HCT116 (cell line): ENCODE data around the gene ARHGEF12. TPM values are rescaled to one million over a fixed set of nuclear protein-coding genes. Genes with fewer than 3 reads are reported as not detected.

Experiments used
- ATAC-seq: fragments of 200-7000 bp; cut with Tn5 transposase; 2 replicates; pipeline ENCODE4 v1.9.1; 2020; ENCODE audit warnings: mild to moderate bottlenecking, moderate library complexity
- BruUV-seq: library from RNA; stranded (reverse); fragments of 400-500 nt; replicated peaks from 2 replicates; lab custom pipeline; 2021; lab: Mats Ljungman, UMichigan
- CTCF ChIA-PET: fragments of 300-600 bp; sonication (Branson Sonifier 250); formaldehyde crosslinking; loops from one replicate; lab custom pipeline; 2021; ENCODE audit warnings: antibody characterized with exemption; lab: Charles Lee
- POLR2A ChIA-PET: fragments of 300-600, 350-600 bp; sonication (Branson Sonifier 250); formaldehyde crosslinking; loops from one replicate; lab custom pipeline; 2021; ENCODE audit warnings: antibody characterized with exemption; lab: Charles Lee
- RAD21 ChIA-PET, 2 experiments: fragments of 300-600 bp; sonication (Branson Sonifier 250); formaldehyde crosslinking; loops; one replicate each; lab custom pipeline; 2023; ENCODE audit warnings: low total read pairs in 2 of 2; ENCODE audit not compliant: uncharacterized antibody in 2 of 2, unreplicated experiment in 2 of 2, low non-redundant PET in 1 of 2; lab: Charles Lee
- DNase-seq: peaks from one replicate; pipeline ENCODE4 v3.0.0-alpha.2; 2010; ENCODE audit warnings: low read depth, low spot score
- H2AFZ ChIP-seq: fragments of 200-600 bp; shearing (Covaris generic), sonication (generic); 2 replicates; pipeline ENCODE4 v1.6.1; 2017; ENCODE audit warnings: low read depth, mixed run types, mixed read lengths, antibody characterized with exemption, low read length; ENCODE audit not compliant: poor library complexity, severe bottlenecking
- H3K27ac ChIP-seq: 2 replicates; pipeline ENCODE4 v1.5.1; 2012; ENCODE audit warnings: low read depth, low read length
- H3K27me3 ChIP-seq: fragments of 200-600 bp; sonication (generic); 2 replicates; pipeline ENCODE4 v1.6.1; 2016; ENCODE audit warnings: mixed run types, low read length, mixed read lengths; ENCODE audit not compliant: insufficient read depth
- H3K36me3 ChIP-seq, 2 experiments: fragments of 200-500 bp in 1 of 2; fragments of 200-600 bp in 1 of 2; sonication (Bioruptor generic) in 1 of 2; sonication (generic) in 1 of 2; 2 replicates each; pipeline versions ENCODE4 v1.5.1 to v1.6.1; 2014 to 2016; ENCODE audit warnings: low read length in 2 of 2, inconsistent platforms in 1 of 2, mixed read lengths in 1 of 2, mixed run types in 1 of 2; ENCODE audit not compliant: insufficient read depth in 2 of 2, control insufficient read depth in 1 of 2
- H3K4me1 ChIP-seq, 2 experiments: fragments of 200-600 bp in 1 of 2; sonication (generic) in 1 of 2; 2 replicates each; pipeline versions ENCODE4 v1.5.1 to v1.6.1; 2012 to 2017; ENCODE audit warnings: low read length in 2 of 2, inconsistent platforms in 1 of 2, mild to moderate bottlenecking in 1 of 2, mixed read lengths in 1 of 2, mixed run types in 1 of 2, moderate library complexity in 1 of 2; ENCODE audit not compliant: insufficient read depth in 2 of 2, control insufficient read depth in 1 of 2
- H3K4me2 ChIP-seq: fragments of 200-600 bp; sonication (generic); 2 replicates; pipeline ENCODE4 v1.6.1; 2017; ENCODE audit warnings: mixed run types, low read length, mixed read lengths
- H3K4me3 ChIP-seq, 2 experiments: fragments of 200-600 bp in 1 of 2; sonication (generic) in 1 of 2; replicated peaks in 1 of 2; 2 replicates each; pipeline ENCODE4 v1.5.1; 2011 to 2016; ENCODE audit warnings: low read length in 2 of 2, control low read depth in 1 of 2, low read depth in 1 of 2, mild to moderate bottlenecking in 1 of 2, mixed read lengths in 1 of 2, mixed run types in 1 of 2
- H3K79me2 ChIP-seq: fragments of 200-600 bp; sonication (generic); 2 replicates; pipeline ENCODE4 v1.6.1; 2017; ENCODE audit warnings: mild to moderate bottlenecking, mixed run types, low read length, moderate library complexity, mixed read lengths; ENCODE audit not compliant: insufficient read depth
- H3K9ac ChIP-seq: fragments of 200-600 bp; sonication (generic); 2 replicates; pipeline ENCODE4 v1.6.1; 2016; ENCODE audit warnings: low read length, mixed read lengths
- H3K9me2 ChIP-seq: fragments of 200-600 bp; sonication (generic), shearing (Covaris generic); 2 replicates; pipeline ENCODE4 v1.6.1; 2017; ENCODE audit warnings: mixed run types, mild to moderate bottlenecking, moderate library complexity; ENCODE audit not compliant: insufficient read depth
- H3K9me3 ChIP-seq, 2 experiments: fragments of 200-500 bp in 1 of 2; fragments of 200-600 bp in 1 of 2; sonication (Bioruptor generic) in 1 of 2; sonication (generic) in 1 of 2; 2 replicates each; pipeline ENCODE4 v1.6.1; 2014 to 2017; ENCODE audit warnings: low read length in 2 of 2, mixed read lengths in 2 of 2, inconsistent platforms in 1 of 2, low read depth in 1 of 2, mild to moderate bottlenecking in 1 of 2, mixed run types in 1 of 2, moderate library complexity in 1 of 2; ENCODE audit not compliant: control insufficient read depth in 1 of 2, insufficient read depth in 1 of 2
- H4K20me1 ChIP-seq: fragments of 200-600 bp; sonication (generic), shearing (Covaris generic); 2 replicates; pipeline ENCODE4 v1.6.1; 2017; ENCODE audit warnings: mixed run types, mild to moderate bottlenecking, moderate library complexity; ENCODE audit not compliant: insufficient read depth
- CEBPB ChIP-seq: IDR thresholded peaks from 2 replicates; pipeline ENCODE4 v1.6.1; 2012; ENCODE audit warnings: low read depth
- EGR1 ChIP-seq: IDR thresholded peaks from 2 replicates; pipeline ENCODE4 v1.6.1; 2012; ENCODE audit warnings: low read depth
- EZH2 ChIP-seq: fragments of 200-600 bp; sonication (generic); IDR thresholded peaks from 2 replicates; pipeline ENCODE4 v1.6.1; 2017; ENCODE audit warnings: antibody characterized with exemption, mixed run types
- EZH2phosphoT487 ChIP-seq: fragments of 200-600 bp; IDR thresholded peaks from 2 replicates; pipeline ENCODE4 v1.6.1; 2018; ENCODE audit warnings: antibody characterized with exemption, borderline replicate concordance
- MAX ChIP-seq: IDR thresholded peaks from 2 replicates; pipeline ENCODE4 v1.6.1; 2012
- POLR2AphosphoS5 ChIP-seq: IDR thresholded peaks from 2 replicates; pipeline ENCODE4 v1.6.1; 2011; ENCODE audit warnings: mild to moderate bottlenecking, low read depth, low read length, moderate library complexity
- SIN3A ChIP-seq: IDR thresholded peaks from 2 replicates; pipeline ENCODE4 v1.6.1; 2012; ENCODE audit warnings: low read depth
- SP1 ChIP-seq: IDR thresholded peaks from 2 replicates; pipeline ENCODE4 v1.6.1; 2012; ENCODE audit warnings: low read depth
- SRF ChIP-seq: IDR thresholded peaks from 2 replicates; pipeline ENCODE4 v1.6.1; 2012; ENCODE audit warnings: low read depth
- TCF7L2 ChIP-seq: IDR thresholded peaks from 2 replicates; pipeline ENCODE4 v1.7.0; 2011; ENCODE audit warnings: borderline replicate concordance, inconsistent platforms; ENCODE audit not compliant: insufficient read depth, insufficient read length; ENCODE audit errors: extremely low read depth
- YY1 ChIP-seq: IDR thresholded peaks from 2 replicates; pipeline ENCODE4 v1.6.1; 2011; ENCODE audit warnings: low read length, low read depth, moderate library complexity, mild to moderate bottlenecking; ENCODE audit not compliant: insufficient replicate concordance; ENCODE audit errors: extremely low read depth
- ZNF274 ChIP-seq: fragments of 200-500 bp; sonication (Bioruptor generic); IDR thresholded peaks from 2 replicates; pipeline ENCODE4 v1.6.1; 2014; ENCODE audit warnings: mild to moderate bottlenecking, low read depth, low read length, inconsistent platforms
- intact Hi-C: fragments of 100-400 bp; cut with micrococcal nuclease; formaldehyde crosslinking; loops from 2 replicates; pipeline ENCODE4 v1.10.0; 2022
- total RNA-seq: library from RNA; stranded (reverse); gene quantifications from one replicate; pipeline ENCODE4 v1.2.1, GENCODE V29; 2021; ENCODE audit not compliant: unreplicated experiment
- TF ChIP-seq, protein P1 (sequence below): IDR thresholded peaks from 2 replicates; pipeline ENCODE4 v1.6.1; 2011; ENCODE audit warnings: mild to moderate bottlenecking, low read length, moderate library complexity; ENCODE audit not compliant: insufficient replicate concordance; ENCODE audit errors: extremely low read depth
- TF ChIP-seq, protein P2 (sequence below): IDR thresholded peaks from 2 replicates; pipeline ENCODE4 v1.6.1; 2012

Gene ARHGEF12
- total RNA-seq, 1 experiment from 2014 or later = 81.4 TPM

GRCh38 chr11:120337355-120338106 is 1.3 kb downstream of the ARHGEF12 start:
- Histone ChIP-seq H3K4me3 (peak overlapping the region; percentile 77 to 87), H3K9ac (peak overlapping the region; percentile 78), H2AFZ (no peak overlapping the region), H4K20me1 (peaks cover 20% of the 10 kb centered on the region; the same call in 1 of the 2 replicates), H3K9me2 (no peaks in the 10 kb centered on the region), H3K9me3 (no peaks in the 10 kb centered on the region), H3K4me1 (peaks cover 48 to 67% of the 10 kb centered on the region in 2 experiments), H3K36me3 (no peaks in the 10 kb centered on the region), H3K27ac (peak overlapping the region; percentile 91), H3K27me3 (no peaks in the 10 kb centered on the region), H3K4me2 (peak overlapping the region; percentile 92), H3K79me2 (peaks cover 60% of the 10 kb centered on the region)
- TSS peak; percentile 31 for BruUV-seq
- TF ChIP-seq TCF7L2 (no peak), SIN3A (0 out of 2 replicates have a peak, but pooled peaks have one; percentile 7), MAX (peak; percentile 38; the same call in 1 of the 2 replicates)
- DNase-seq (no peak), ATAC-seq (no peak)
- ChIA-PET CTCF (no interaction called here), POLR2A (interaction anchor here (1.2 kb wide), 1 partner anchor 24 kb away, joined by 3 read pairs; no protein-coding TSS in a partner anchor), RAD21 (no interaction called here)
- intact Hi-C loops = loop anchor here (2.0 to 10.0 kb wide), 3 partner anchors 95 to 615 kb away; no protein-coding TSS in a partner anchor

GRCh38 chr11:120338107-120338933 is 2.1 kb downstream of the ARHGEF12 start:
- ATAC-seq (no peak), DNase-seq (no peak)
- BruUV-seq = no TSS peak
- RAD21 ChIA-PET = no interaction called here
- intact Hi-C loops = loop anchor here (5.0 to 10.0 kb wide), 2 partner anchors 346 to 614 kb away; no protein-coding TSS in a partner anchor
- H3K36me3 ChIP-seq = no peaks in the 10 kb centered on the region
- H3K4me3 ChIP-seq = peak overlapping the region; percentile 77 to 87
- peak overlapping the region; percentile 92 for H3K4me2 ChIP-seq
- CTCF ChIA-PET = no interaction called here
- H3K27me3 ChIP-seq = no peaks in the 10 kb centered on the region
- no peaks in the 10 kb centered on the region for H3K9me3 ChIP-seq
- no peak overlapping the region for H3K27ac ChIP-seq
- H4K20me1 ChIP-seq = peaks cover 20% of the 10 kb centered on the region; the same call in 1 of the 2 replicates
- peaks cover 68% of the 10 kb centered on the region for H3K79me2 ChIP-seq
- H3K4me1 ChIP-seq = peaks cover 44 to 67% of the 10 kb centered on the region in 2 experiments
- no peaks in the 10 kb centered on the region for H3K9me2 ChIP-seq
- POLR2A ChIA-PET = no interaction called here
- no peak overlapping the region for H2AFZ ChIP-seq
- peak overlapping the region; percentile 78 for H3K9ac ChIP-seq
- no peak for TF ChIP-seq EGR1
- no peak for TF ChIP-seq TCF7L2
- no peak for TF ChIP-seq SRF
- no peak for TF ChIP-seq EZH2phosphoT487
- TF ChIP-seq, protein P1, sequence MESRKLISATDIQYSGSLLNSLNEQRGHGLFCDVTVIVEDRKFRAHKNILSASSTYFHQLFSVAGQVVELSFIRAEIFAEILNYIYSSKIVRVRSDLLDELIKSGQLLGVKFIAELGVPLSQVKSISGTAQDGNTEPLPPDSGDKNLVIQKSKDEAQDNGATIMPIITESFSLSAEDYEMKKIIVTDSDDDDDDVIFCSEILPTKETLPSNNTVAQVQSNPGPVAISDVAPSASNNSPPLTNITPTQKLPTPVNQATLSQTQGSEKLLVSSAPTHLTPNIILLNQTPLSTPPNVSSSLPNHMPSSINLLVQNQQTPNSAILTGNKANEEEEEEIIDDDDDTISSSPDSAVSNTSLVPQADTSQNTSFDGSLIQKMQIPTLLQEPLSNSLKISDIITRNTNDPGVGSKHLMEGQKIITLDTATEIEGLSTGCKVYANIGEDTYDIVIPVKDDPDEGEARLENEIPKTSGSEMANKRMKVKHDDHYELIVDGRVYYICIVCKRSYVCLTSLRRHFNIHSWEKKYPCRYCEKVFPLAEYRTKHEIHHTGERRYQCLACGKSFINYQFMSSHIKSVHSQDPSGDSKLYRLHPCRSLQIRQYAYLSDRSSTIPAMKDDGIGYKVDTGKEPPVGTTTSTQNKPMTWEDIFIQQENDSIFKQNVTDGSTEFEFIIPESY = no peak
- TF ChIP-seq POLR2AphosphoS5 = no peak
- TF ChIP-seq EZH2 = no peak
- no peak for TF ChIP-seq ZNF274
- no peak for TF ChIP-seq SP1
- no peak for TF ChIP-seq YY1
- TF ChIP-seq MAX = no peak
- TF ChIP-seq SIN3A = no peak
- no peak for TF ChIP-seq CEBPB
- TF ChIP-seq, protein P2, sequence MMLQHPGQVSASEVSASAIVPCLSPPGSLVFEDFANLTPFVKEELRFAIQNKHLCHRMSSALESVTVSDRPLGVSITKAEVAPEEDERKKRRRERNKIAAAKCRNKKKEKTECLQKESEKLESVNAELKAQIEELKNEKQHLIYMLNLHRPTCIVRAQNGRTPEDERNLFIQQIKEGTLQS = no peak
